Endodermal cell (in vitro differentiated cells): ENCODE results near the gene MAPKAPK2. TPM values are rescaled to one million over a fixed set of nuclear protein-coding genes. Genes with fewer than 3 reads are reported as not detected.
A peak's percentile ranks its signal among the peaks of the same experiment; 100 is the strongest.

ENCODE experiments used
- DNase-seq: peaks from one replicate; pipeline ENCODE4 v3.0.0-alpha.2; 2017
- H3K27ac ChIP-seq: 2 replicates; pipeline ENCODE4 v1.5.1; 2013; ENCODE audit warnings: mild to moderate bottlenecking, low read depth, low read length, moderate library complexity
- H3K27me3 ChIP-seq: 2 replicates; pipeline ENCODE4 v1.6.1; 2013; ENCODE audit warnings: mild to moderate bottlenecking, low read length, moderate library complexity; ENCODE audit not compliant: insufficient read depth, control insufficient read depth, poor library complexity, severe bottlenecking
- H3K36me3 ChIP-seq: 2 replicates; pipeline ENCODE4 v1.7.0; 2013; ENCODE audit warnings: mild to moderate bottlenecking, low read length, moderate library complexity; ENCODE audit not compliant: control insufficient read depth, insufficient read depth
- H3K4me1 ChIP-seq: one replicate; pipeline ENCODE4 v1.7.0; 2013; ENCODE audit warnings: low read length; ENCODE audit not compliant: control insufficient read depth, insufficient read depth
- H3K4me3 ChIP-seq: 2 replicates; pipeline ENCODE4 v1.5.1; 2013; ENCODE audit warnings: mild to moderate bottlenecking, low read length, moderate library complexity
- H3K9ac ChIP-seq: 2 replicates; pipeline ENCODE4 v1.6.1; 2013; ENCODE audit warnings: mild to moderate bottlenecking, low read length, moderate library complexity; ENCODE audit not compliant: poor library complexity, severe bottlenecking; ENCODE audit errors: extremely low read depth
- H3K9me3 ChIP-seq: 2 replicates; pipeline ENCODE4 v1.6.1; 2013; ENCODE audit warnings: mild to moderate bottlenecking, low read length, moderate library complexity; ENCODE audit not compliant: control insufficient read depth
- H3K27ac Mint-ChIP-seq: 2 replicates; pipeline ENCODE4 v1.8.0; 2020; ENCODE audit warnings: mixed read lengths
- H3K27me3 Mint-ChIP-seq: 2 replicates; pipeline ENCODE4 v1.8.0; 2021; ENCODE audit warnings: mild to moderate bottlenecking, mixed read lengths; ENCODE audit not compliant: insufficient read depth
- H3K36me3 Mint-ChIP-seq: 2 replicates; pipeline ENCODE4 v1.8.0; 2020; ENCODE audit warnings: low read depth, mixed read lengths
- H3K4me1 Mint-ChIP-seq: 2 replicates; pipeline ENCODE4 v1.8.0; 2020; ENCODE audit warnings: mixed read lengths
- H3K4me3 Mint-ChIP-seq: 2 replicates; pipeline ENCODE4 v1.8.0; 2020; ENCODE audit warnings: mild to moderate bottlenecking, moderate library complexity, mixed read lengths
- H3K9me3 Mint-ChIP-seq: 2 replicates; pipeline ENCODE4 v1.8.0; 2020; ENCODE audit warnings: mild to moderate bottlenecking, mixed read lengths
- WGBS, 2 experiments: methylation state at CpG; one replicate each; pipeline versions ENCODE4 v1.1.5 to v1.1.7; 2013; ENCODE audit warnings: missing lambda C conversion rate in 2 of 2, mixed read lengths in 1 of 2; ENCODE audit not compliant: insufficient coverage in 1 of 2, insufficient read length in 1 of 2; 5-methylcytosine and 5-hydroxymethylcytosine counted together
- total RNA-seq, 2 donors: library from RNA; stranded (reverse); fragmentation: NEBNext Ultra II Directional in 1 of 2; extraction: Animal tissue kit (Norgen Biotek cat#: 25700) in 1 of 2; gene quantifications; 2 replicates in 1 of 2; 3 replicates in 1 of 2; pipeline ENCODE4 v1.2.1, GENCODE V29; 2021
- TF ChIP-seq, protein P1 (sequence below): fragments of 200-600 bp; sonication (generic); conservative IDR thresholded peaks from 2 replicates; pipeline ENCODE4 v1.5.0; 2021; ENCODE audit warnings: antibody characterized with exemption, mild to moderate bottlenecking

MAPKAPK2 gene
- total RNA-seq, 2 donors from 2014 or later, result 72.8 to 79.7 TPM

DNA sequence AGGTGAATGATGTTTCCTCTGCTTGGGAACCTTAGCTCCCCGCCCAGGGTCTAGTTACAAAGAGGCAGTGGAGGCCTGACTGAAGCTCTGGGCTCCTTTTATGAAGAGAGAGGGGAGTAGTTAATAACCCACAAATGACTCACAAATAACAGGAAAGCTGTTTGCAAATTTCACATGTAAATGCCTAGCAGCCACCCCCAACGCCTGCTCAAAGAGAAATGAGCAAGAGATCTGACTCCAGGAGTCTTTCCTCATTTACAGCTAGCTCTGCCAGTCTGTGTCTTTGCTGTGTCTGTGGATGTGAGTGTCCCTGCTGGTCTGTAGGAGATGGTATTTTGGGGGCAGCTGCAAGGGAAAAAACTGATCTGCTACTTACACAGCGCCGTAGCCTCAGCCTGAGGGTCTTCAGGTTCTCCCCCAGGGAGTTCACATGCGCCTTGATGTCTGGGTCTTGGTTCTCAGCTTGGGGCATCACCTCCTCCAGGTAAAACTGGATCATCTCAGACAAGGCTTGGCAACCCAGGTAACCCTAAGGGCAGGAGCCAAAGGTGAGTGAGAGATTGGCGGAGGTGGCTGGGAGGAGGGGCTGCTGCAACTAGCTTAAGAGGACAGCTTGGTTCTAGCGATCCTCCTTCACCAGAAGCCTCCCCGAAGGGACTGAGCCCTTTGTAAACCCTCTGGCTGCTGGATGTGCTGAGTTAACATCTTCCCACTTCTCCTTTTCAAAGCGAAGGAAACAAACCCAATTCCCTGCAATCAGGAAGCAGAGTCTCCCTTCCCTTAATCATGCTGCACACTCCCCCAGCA lies 86.0 kb downstream of the MAPKAPK2 start, which contains the start of gene IL19:
TSS of gene IL19 (plus strand) at position 243 of the 807 bp plus-strand sequence. CDS start 65,890 bp downstream, outside the sequence.
- H3K9me3 Mint-ChIP-seq, result no peaks in the 10 kb centered on the region
- peaks cover 30% of the 10 kb centered on the region for H3K4me1 Mint-ChIP-seq
- Histone ChIP-seq H3K4me3 (no peak within 1 kb of the TSS), H3K27me3 (no peaks in the 10 kb centered on the region), H3K9ac (no peak within 1 kb of the TSS), H3K4me1 (peaks cover 12% of the 10 kb centered on the region), H3K9me3 (no peaks in the 10 kb centered on the region), H3K27ac (no peak within 1 kb of the TSS), H3K36me3 (no peaks in the 10 kb centered on the region)
- H3K27ac Mint-ChIP-seq, result no peak within 1 kb of the TSS
- H3K27me3 Mint-ChIP-seq, result peaks cover 17% of the 10 kb centered on the region
- TF ChIP-seq, protein P1, sequence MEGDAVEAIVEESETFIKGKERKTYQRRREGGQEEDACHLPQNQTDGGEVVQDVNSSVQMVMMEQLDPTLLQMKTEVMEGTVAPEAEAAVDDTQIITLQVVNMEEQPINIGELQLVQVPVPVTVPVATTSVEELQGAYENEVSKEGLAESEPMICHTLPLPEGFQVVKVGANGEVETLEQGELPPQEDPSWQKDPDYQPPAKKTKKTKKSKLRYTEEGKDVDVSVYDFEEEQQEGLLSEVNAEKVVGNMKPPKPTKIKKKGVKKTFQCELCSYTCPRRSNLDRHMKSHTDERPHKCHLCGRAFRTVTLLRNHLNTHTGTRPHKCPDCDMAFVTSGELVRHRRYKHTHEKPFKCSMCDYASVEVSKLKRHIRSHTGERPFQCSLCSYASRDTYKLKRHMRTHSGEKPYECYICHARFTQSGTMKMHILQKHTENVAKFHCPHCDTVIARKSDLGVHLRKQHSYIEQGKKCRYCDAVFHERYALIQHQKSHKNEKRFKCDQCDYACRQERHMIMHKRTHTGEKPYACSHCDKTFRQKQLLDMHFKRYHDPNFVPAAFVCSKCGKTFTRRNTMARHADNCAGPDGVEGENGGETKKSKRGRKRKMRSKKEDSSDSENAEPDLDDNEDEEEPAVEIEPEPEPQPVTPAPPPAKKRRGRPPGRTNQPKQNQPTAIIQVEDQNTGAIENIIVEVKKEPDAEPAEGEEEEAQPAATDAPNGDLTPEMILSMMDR, result no peak
- WGBS, 2 experiments, result 66 to 73% methylated on average over 5 to 9 of the region's 9 CpGs
- DNase-seq, result peak; percentile 66
- no peaks in the 10 kb centered on the region for H3K36me3 Mint-ChIP-seq
- H3K4me3 Mint-ChIP-seq, result no peak within 1 kb of the TSS

DNA sequence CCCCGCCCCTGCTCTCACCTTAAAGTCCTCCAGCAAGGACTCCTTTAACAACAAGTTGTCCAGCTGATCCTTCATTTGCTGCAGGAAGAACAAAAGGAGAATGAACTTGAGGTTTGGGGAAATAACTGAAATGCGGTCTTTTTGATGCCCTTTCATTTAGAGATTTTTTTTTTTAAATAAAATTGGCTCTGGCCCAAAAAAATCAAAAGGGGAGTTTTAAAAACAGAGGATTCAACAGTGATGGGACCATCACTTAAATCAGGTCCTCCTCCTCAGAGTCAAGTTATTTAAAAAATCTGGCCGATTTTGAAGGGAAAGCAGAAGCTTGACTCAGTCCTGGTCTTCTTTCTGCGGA lies 86.6 kb downstream of the MAPKAPK2 start:
- Mint-ChIP-seq H3K4me1 (peaks cover 30% of the 10 kb centered on the region), H3K4me3 (no peak overlapping the region), H3K27ac (no peak overlapping the region), H3K9me3 (no peaks in the 10 kb centered on the region), H3K27me3 (peaks cover 17% of the 10 kb centered on the region), H3K36me3 (no peaks in the 10 kb centered on the region)
- no peaks in the 10 kb centered on the region for H3K27me3 ChIP-seq
- H3K4me3 ChIP-seq, result no peak overlapping the region
- no peak overlapping the region for H3K27ac ChIP-seq
- no peak for DNase-seq
- no peak overlapping the region for H3K9ac ChIP-seq
- H3K9me3 ChIP-seq, result no peaks in the 10 kb centered on the region
- WGBS, 2 experiments, result 86 to 94% methylated on average over 3 to 4 of the region's 4 CpGs
- H3K4me1 ChIP-seq, result peaks cover 13% of the 10 kb centered on the region
- TF ChIP-seq, protein P1, result no peak
- H3K36me3 ChIP-seq, result no peaks in the 10 kb centered on the region

DNA sequence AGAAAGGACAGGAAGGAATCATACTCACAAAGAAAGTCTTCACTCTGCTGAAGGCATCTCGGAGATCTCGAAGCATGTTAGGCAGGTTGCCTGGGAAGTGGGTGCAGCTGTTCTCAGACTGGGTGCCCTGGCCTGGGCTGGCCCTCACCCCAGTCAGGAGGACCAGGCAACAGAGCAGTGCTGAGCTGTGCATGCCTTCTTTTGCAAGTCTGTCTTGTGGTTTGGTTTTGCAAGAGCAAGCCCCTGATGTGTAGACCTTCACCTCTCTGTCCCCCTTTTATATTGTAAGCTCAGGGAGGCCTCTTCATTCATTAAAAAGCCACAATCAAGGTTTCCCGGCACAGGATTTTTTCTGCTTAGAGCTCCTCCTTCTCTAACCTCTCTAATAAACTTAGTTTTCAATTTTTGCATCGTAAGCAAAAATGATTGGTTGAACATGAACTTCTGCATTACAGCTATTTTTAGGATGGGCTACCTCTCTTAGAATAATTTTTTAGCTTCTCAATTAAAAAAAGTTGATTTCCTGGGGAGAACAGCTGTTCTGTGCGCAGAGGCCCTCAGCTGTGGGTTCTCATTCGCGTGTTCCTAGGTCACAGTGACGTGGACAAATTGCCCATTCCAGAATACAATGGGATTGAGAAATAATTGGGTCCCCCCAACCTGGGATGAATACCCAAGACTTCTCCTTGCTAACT lies 87.7 kb downstream of the MAPKAPK2 start, which contains the start of gene IL10:
TSS of gene IL10 (minus strand) at position 252 of the 695 bp plus-strand sequence. CDS start at position 193, 59 bp downstream.
- Mint-ChIP-seq H3K27ac (no peak within 1 kb of the TSS), H3K4me1 (peaks cover 26% of the 10 kb centered on the region), H3K4me3 (no peak within 1 kb of the TSS), H3K36me3 (no peaks in the 10 kb centered on the region), H3K9me3 (no peaks in the 10 kb centered on the region), H3K27me3 (peaks cover 17% of the 10 kb centered on the region)
- no peak within 1 kb of the TSS for H3K9ac ChIP-seq
- no peaks in the 10 kb centered on the region for H3K36me3 ChIP-seq
- no peak for DNase-seq
- no peaks in the 10 kb centered on the region for H3K27me3 ChIP-seq
- WGBS, 2 experiments, result 96 to 100% methylated on average over 3 to 8 of the region's 8 CpGs
- no peak within 1 kb of the TSS for H3K27ac ChIP-seq
- TF ChIP-seq, protein P1, result no peak
- H3K9me3 ChIP-seq, result no peaks in the 10 kb centered on the region
- no peak within 1 kb of the TSS for H3K4me3 ChIP-seq
- H3K4me1 ChIP-seq, result peaks cover 7% of the 10 kb centered on the region
